Measurements from ENCODE around the gene SRSF11. TPM values are rescaled to one million over a fixed set of nuclear protein-coding genes. Genes with fewer than 3 reads are reported as not detected.

The SRSF11 gene
- polyA plus RNA-seq, 3 donors: 325 to 505 (median 435) TPM

DNA sequence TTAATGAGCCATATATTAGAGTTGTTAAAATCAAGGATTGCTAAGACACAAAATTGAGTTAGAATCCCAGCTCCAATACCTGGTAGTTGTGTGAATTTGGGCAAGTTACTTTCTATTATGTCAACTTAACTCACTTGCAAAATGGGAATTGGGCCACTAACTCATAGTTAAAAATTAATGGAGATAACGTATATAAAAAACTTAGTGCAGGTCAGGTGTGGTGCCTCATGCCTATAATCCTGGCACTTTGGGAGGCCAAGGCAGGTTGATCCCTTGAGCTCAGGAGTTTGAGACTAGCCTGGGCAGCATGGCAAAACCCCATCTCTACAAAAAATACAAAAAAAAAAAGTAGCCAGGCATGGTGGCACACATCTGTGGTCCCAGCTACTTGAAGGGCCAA, 57.5 kb downstream of the SRSF11 start:
- no peak for DNase-seq (ENCODE audit: extremely low read depth in 1 of 11, low read depth in 9 of 11, low spot score in 4 of 11)

GRCh38 chr1:70284366-70284765, 63.2 kb downstream of the SRSF11 start:
- DNase-seq (ENCODE audit: extremely low read depth in 1 of 11, low read depth in 9 of 11, low spot score in 4 of 11): no peak

DNA sequence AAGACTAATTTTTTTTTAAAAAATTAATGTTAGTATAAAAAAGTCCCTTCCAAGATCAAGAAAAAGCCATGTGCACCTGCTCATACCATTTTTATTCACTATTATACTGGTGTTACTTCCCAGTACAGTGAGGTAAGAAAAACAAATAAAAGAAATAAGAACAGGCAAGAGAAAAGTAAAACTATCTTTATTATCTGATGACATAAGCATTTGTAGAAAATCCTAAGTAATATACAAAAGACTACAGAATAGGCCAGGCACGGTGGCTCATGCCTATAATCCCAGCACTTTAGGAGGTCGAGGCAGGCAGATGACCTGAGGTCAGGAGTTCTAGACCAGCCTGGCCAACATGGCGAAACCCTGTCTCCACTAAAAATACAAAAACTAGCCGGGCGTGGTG, 65.3 kb downstream of the SRSF11 start:
- DNase-seq (ENCODE audit: extremely low read depth in 1 of 11, low read depth in 9 of 11, low spot score in 4 of 11): no peak

- no peak for DNase-seq (ENCODE audit: extremely low read depth in 1 of 11, low read depth in 9 of 11, low spot score in 4 of 11)
Observed at GRCh38 chr1:70288166-70288565, 67.0 kb downstream of the SRSF11 start.

DNA sequence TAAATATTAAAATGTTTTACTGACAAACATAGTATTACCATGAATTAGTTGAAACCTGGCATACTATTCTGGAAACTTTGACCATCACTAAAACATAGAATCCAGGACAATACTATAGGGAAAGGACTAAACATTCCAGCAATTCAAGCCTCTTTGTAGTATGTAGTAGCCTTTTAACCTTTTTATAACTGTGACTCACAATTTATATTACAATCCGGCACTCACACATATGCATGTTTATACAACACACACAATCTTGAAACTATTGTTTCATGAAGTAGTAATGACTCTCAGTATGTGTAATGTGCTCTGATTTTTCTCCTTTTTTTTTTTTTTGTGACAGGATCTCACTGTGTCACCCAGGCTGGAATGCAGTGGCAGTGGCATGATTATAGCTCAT, 69.0 kb downstream of the SRSF11 start:
- DNase-seq (ENCODE audit: extremely low read depth in 1 of 11, low read depth in 9 of 11, low spot score in 4 of 11): no peak

DNA sequence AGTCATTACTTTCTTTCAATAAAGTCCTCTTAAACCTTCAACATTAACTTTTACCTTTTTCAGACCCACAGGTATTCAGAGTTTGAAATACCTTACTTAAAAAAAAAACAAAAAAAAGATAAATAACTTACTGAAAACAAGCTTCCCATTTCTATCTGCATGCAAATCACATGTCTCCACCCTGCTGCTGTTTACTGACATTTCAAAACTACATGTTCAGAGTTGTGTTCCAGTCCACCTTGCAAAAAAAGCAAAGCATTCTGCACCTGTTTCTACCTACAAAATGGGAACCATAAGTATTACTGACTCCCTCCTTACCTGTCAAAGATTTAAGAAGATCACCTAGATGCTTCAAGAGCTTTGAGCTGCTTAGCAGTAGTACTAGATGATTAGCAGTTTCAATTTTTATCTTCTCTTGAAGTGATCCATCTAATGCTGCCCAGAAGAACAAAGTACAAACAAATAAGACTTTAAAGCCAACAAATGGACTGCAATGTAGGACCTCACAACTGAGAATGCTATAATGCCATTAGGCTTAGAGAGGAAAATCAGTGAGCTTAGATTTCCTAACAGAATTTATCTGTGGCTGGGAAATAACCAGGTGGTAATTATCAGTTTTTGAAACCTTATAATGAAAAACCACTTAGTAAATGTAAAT, 72.1 kb downstream of the SRSF11 start:
- DNase-seq (ENCODE audit: extremely low read depth in 1 of 11, low read depth in 9 of 11, low spot score in 4 of 11): no peak

GRCh38 chr1:70295749-70296148, 74.6 kb downstream of the SRSF11 start:
- no peak for DNase-seq (ENCODE audit: extremely low read depth in 1 of 11, low read depth in 9 of 11, low spot score in 4 of 11)

DNA sequence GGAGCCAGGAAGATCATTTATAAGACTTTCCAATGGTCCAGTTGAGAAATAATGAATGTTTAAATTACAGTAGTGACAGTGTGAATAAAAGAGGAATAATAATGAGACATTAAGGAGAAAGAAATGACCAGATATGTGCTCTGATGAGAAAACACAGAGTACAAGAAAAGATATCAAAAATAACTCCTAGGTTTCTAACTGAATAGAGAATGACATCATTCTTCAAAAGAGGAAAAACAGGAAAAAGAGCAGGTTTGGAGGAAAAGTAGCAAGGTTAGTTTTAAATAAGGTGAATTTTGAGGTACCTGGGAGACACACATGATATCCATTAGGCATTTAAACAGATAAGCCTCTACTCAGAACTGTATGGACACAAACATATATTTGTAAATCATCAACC, 78.3 kb downstream of the SRSF11 start:
- DNase-seq (ENCODE audit: extremely low read depth in 1 of 11, low read depth in 9 of 11, low spot score in 4 of 11): no peak

Other genes with a start within 250 kb of the SRSF11 start
- gene LRRC40, start 15.8 kb upstream of the SRSF11 start, polyA plus RNA-seq (ENCODE audit: insufficient read length in 3 of 3): 10 to 100 TPM; 23.4 to 27.5 (median 24.9) TPM
- gene ANKRD13C, start 133.3 kb downstream of the SRSF11 start, polyA plus RNA-seq (ENCODE audit: insufficient read length in 3 of 3): 10 to 100 TPM; 23.2 to 32.3 (median 28.5) TPM
- 10 to 100 TPM; 11.8 to 21.4 (median 17.3) TPM for gene CTH, start 189.9 kb downstream of the SRSF11 start, polyA plus RNA-seq (ENCODE audit: insufficient read length in 3 of 3)